K562 (cell line): ENCODE measurements around the gene SFN. TPM values are rescaled to one million over a fixed set of nuclear protein-coding genes. Genes with fewer than 3 reads are reported as not detected.

Source experiments
- ATAC-seq: fragments of 200-7000 bp; cut with Tn5 transposase; 3 replicates; pipeline ENCODE4 v1.9.1; 2020; ENCODE audit warnings: moderate library complexity
- BruUV-seq: library from RNA; stranded (reverse); fragments of 400-500 nt; replicated peaks from 2 replicates; lab custom pipeline; 2021; lab: Mats Ljungman, UMichigan
- CTCF ChIA-PET: fragments of 300-600 bp; formaldehyde crosslinking; extraction: SDS; loops from one replicate; lab custom pipeline; 2021; ENCODE audit warnings: low intra/inter-chr PET ratio; lab: Yijun Ruan, JAX
- POLR2A ChIA-PET: fragments of 300-600, 350-650 bp; sonication (Branson Sonifier 250); formaldehyde crosslinking; extraction: SDS; loops from one replicate; lab custom pipeline; 2021; ENCODE audit warnings: antibody characterized with exemption, inconsistent platforms; lab: Yijun Ruan, JAX
- DNase-seq, 4 experiments: peaks; one replicate each; pipeline versions ENCODE4 v3.0.0 to v3.0.0-alpha.2; 2011 to 2018; ENCODE audit warnings: low spot score in 3 of 4, mixed read lengths in 3 of 4; ENCODE audit errors: extremely low read depth in 1 of 4
- FAIRE-seq: peaks from 2 replicates; lab custom pipeline; 2011; peaks lifted over from hg19 to GRCh38; lab: Jason Lieb, UNC
- H2AFZ ChIP-seq: 2 replicates; pipeline ENCODE4 v1.6.0; 2011; ENCODE audit warnings: low read depth, low read length, control low read depth, inconsistent platforms
- H3K27ac ChIP-seq: fragments of 200-600 bp; 3 replicates; pipeline ENCODE4 v1.8.0; 2011; ENCODE audit warnings: low read depth, mild to moderate bottlenecking, control low read depth, inconsistent platforms, low read length, moderate library complexity, mixed read lengths; ENCODE audit errors: extremely low read depth
- H3K27me3 ChIP-seq, 2 experiments: fragments of 300-600 bp in 1 of 2; 2 replicates in 1 of 2; 3 replicates in 1 of 2; pipeline versions ENCODE4 v1.6.0 to v1.8.0; 2011; ENCODE audit warnings: inconsistent platforms in 2 of 2, low read length in 2 of 2, mild to moderate bottlenecking in 1 of 2, mixed read lengths in 1 of 2, moderate library complexity in 1 of 2; ENCODE audit not compliant: control insufficient read depth in 2 of 2, insufficient read depth in 2 of 2
- H3K36me3 ChIP-seq: fragments of 300-600 bp; 3 replicates; pipeline ENCODE4 v1.8.0; 2011; ENCODE audit warnings: mild to moderate bottlenecking, low read length, inconsistent platforms; ENCODE audit not compliant: control insufficient read depth, insufficient read depth
- H3K4me1 ChIP-seq, 2 experiments: fragments of 200-600 bp in 1 of 2; replicated peaks in 1 of 2; 2 replicates in 1 of 2; 3 replicates in 1 of 2; pipeline versions ENCODE4 v1.5.1 to v1.8.0; 2011; ENCODE audit warnings: inconsistent platforms in 2 of 2, low read length in 2 of 2, mild to moderate bottlenecking in 1 of 2, mixed read lengths in 1 of 2, moderate library complexity in 1 of 2; ENCODE audit not compliant: control insufficient read depth in 2 of 2, insufficient read depth in 2 of 2
- H3K4me2 ChIP-seq: 2 replicates; pipeline ENCODE4 v1.6.1; 2011; ENCODE audit warnings: low read length, control low read depth, inconsistent platforms, mixed read lengths; ENCODE audit not compliant: insufficient read depth
- H3K4me3 ChIP-seq: fragments of 200-600 bp; sonication (generic), shearing (Covaris generic); 2 replicates; pipeline ENCODE4 v1.5.1; 2016; ENCODE audit warnings: control low read depth, inconsistent platforms
- H3K79me2 ChIP-seq: fragments of 200-600 bp; 3 replicates; pipeline ENCODE4 v1.8.0; 2011; ENCODE audit warnings: low read length, inconsistent platforms; ENCODE audit not compliant: control insufficient read depth, insufficient read depth
- H3K9ac ChIP-seq, 2 experiments: 2 replicates each; pipeline versions ENCODE4 v1.6.0 to v1.6.1; 2011; ENCODE audit warnings: low read depth in 2 of 2, low read length in 2 of 2, control low read depth in 1 of 2, inconsistent platforms in 1 of 2, mild to moderate bottlenecking in 1 of 2, mixed read lengths in 1 of 2; ENCODE audit not compliant: insufficient read depth in 1 of 2
- H3K9me1 ChIP-seq: one replicate; pipeline ENCODE4 v1.6.0; 2011; ENCODE audit warnings: inconsistent platforms, mild to moderate bottlenecking, low read length, moderate library complexity; ENCODE audit not compliant: control insufficient read depth, insufficient read depth
- H3K9me3 ChIP-seq: replicated peaks from 2 replicates; pipeline ENCODE4 v1.5.1; 2011; ENCODE audit warnings: low read depth, low read length, inconsistent platforms; ENCODE audit not compliant: control insufficient read depth, insufficient read depth
- H4K20me1 ChIP-seq: replicated peaks from 2 replicates; pipeline ENCODE4 v1.6.1; 2011; ENCODE audit warnings: low read length, inconsistent platforms, mixed read lengths; ENCODE audit not compliant: control insufficient read depth, insufficient read depth
- AFF4 ChIP-seq: sonication (generic); formaldehyde crosslinking; IDR thresholded peaks from 2 replicates; pipeline ENCODE4 v1.8.0; 2023; ENCODE audit warnings: mild to moderate bottlenecking, missing genetic modification reagents
- FOXJ2 ChIP-seq: fragments of 200-800 bp; sonication (Bioruptor generic); IDR thresholded peaks from 2 replicates; pipeline ENCODE4 v1.6.1; 2016; ENCODE audit warnings: missing genetic modification characterization, missing compliant biosample characterization
- FUS ChIP-seq: fragments of 200-400 bp; formaldehyde crosslinking; optimal IDR thresholded peaks from 2 replicates; pipeline ENCODE3; 2017; ENCODE audit warnings: low read depth, low read length
- KAT7 ChIP-seq: sonication (generic); formaldehyde crosslinking; IDR thresholded peaks from 2 replicates; pipeline ENCODE4 v1.8.0; 2022; ENCODE audit warnings: missing genetic modification reagents, mild to moderate bottlenecking, borderline replicate concordance
- NBN ChIP-seq: fragments of 450-650 bp; IDR thresholded peaks from 2 replicates; pipeline ENCODE4 v1.6.1; 2016; ENCODE audit warnings: low read depth, mild to moderate bottlenecking
- ZNF347 ChIP-seq: fragments of 450-650 bp; formaldehyde crosslinking; IDR thresholded peaks from 2 replicates; pipeline ENCODE4 v1.4.0; 2020; ENCODE audit warnings: low read depth, mild to moderate bottlenecking, moderate library complexity
- ZNF436 ChIP-seq: fragments of 250-450, 450-650 bp; sonication (Bioruptor Pico); formaldehyde crosslinking; IDR thresholded peaks from 2 replicates; pipeline ENCODE4 v1.7.0; 2020; ENCODE audit warnings: mild to moderate bottlenecking
- WGBS: fragments of 100-300 bp; shearing (Covaris generic); methylation state at CpG from one replicate; pipeline ENCODE4 v1.1.6; 2016; ENCODE audit warnings: low coverage, mixed read lengths; ENCODE audit not compliant: insufficient coverage; ENCODE audit errors: missing lambda C conversion rate; 5-methylcytosine and 5-hydroxymethylcytosine counted together
- in situ Hi-C: fragments of 300-500 bp; cut with MboI; formaldehyde crosslinking; loops from 4 replicates; pipeline ENCODE4 v1.15.0; 2018; ENCODE audit warnings: inconsistent platforms, mixed read lengths
- intact Hi-C: fragments of 100-400 bp; cut with micrococcal nuclease; formaldehyde crosslinking; loops from 2 replicates; pipeline ENCODE4 v1.14.2; 2022
- polyA plus RNA-seq, 8 experiments: library from polyadenylated mRNA; depleted of rRNA in 4 of 8; stranded (reverse) in 5 of 8; unstranded in 3 of 8; fragments of >200 nt; fragmentation: Nextera tagmentation in 2 of 8; fragmentation: Illumina TruSeq in 1 of 8; extraction: Ambion mirVana in 2 of 8; extraction: Trizol in 1 of 8; gene quantifications; 2 replicates each; pipeline versions ENCODE4 v1.2.1 to v1.2.3, GENCODE V29; 2011 to 2014; ENCODE audit warnings: inconsistent platforms in 1 of 8, missing spikeins in 1 of 8
- total RNA-seq, 7 experiments: library from RNA; depleted of rRNA in 6 of 7; stranded (reverse); fragments of >200 nt in 6 of 7; fragmentation: Illumina TruSeq in 2 of 7; extraction: Trizol in 2 of 7; gene quantifications; 2 replicates each; pipeline versions ENCODE4 v1.2.1 to v1.2.3, GENCODE V29; 2011 to 2021; ENCODE audit warnings: low replicate concordance in 1 of 7
- TF ChIP-seq, protein P1 (sequence below): fragments of 250-450 bp; sonication (Bioruptor Pico); IDR thresholded peaks from 2 replicates; pipeline ENCODE4 v1.8.0; 2022; ENCODE audit warnings: moderate library complexity, mild to moderate bottlenecking, inconsistent platforms

SFN gene
- total and polyA plus RNA-seq, 9 of the 15 experiments (the other 6 are each of a cell fraction or from before 2014, with no cell fraction given) = 0.10 to 3.8 (median 2.0) TPM

- DNase-seq = no peak
- Histone ChIP-seq H3K79me2 (peaks cover 28% of the 10 kb centered on the region), H3K4me3 (no peak overlapping the region), H3K9me3 (no peaks in the 10 kb centered on the region), H3K36me3 (peaks cover 58% of the 10 kb centered on the region), H3K27me3 (no peaks in the 10 kb centered on the region; a peak in 1 of 5 replicates), H4K20me1 (peaks cover 1% of the 10 kb centered on the region; the same call in 1 of the 2 replicates), H3K4me1 (peaks cover 12 to 24% of the 10 kb centered on the region in 2 experiments), H3K27ac (no peak overlapping the region), H3K9me1 (no peaks in the 10 kb centered on the region), H3K9ac (peak overlapping the region in 1 of 2 experiments; percentile 50; a peak in 1 of 4 replicates), H2AFZ (no peak overlapping the region), H3K4me2 (no peak overlapping the region)
- ATAC-seq = no peak
- FAIRE-seq = no peak
- BruUV-seq = no TSS peak
- no peak for TF ChIP-seq FUS
- TF ChIP-seq NBN = no peak
- no peak for TF ChIP-seq AFF4 (CRISPR knock-in tag)
- TF ChIP-seq ZNF347 = no peak
- TF ChIP-seq FOXJ2 (tag) = no peak
- TF ChIP-seq KAT7 (CRISPR knock-in tag) = no peak
- no peak for TF ChIP-seq ZNF436 (CRISPR knock-in tag)
- TF ChIP-seq, protein P1, sequence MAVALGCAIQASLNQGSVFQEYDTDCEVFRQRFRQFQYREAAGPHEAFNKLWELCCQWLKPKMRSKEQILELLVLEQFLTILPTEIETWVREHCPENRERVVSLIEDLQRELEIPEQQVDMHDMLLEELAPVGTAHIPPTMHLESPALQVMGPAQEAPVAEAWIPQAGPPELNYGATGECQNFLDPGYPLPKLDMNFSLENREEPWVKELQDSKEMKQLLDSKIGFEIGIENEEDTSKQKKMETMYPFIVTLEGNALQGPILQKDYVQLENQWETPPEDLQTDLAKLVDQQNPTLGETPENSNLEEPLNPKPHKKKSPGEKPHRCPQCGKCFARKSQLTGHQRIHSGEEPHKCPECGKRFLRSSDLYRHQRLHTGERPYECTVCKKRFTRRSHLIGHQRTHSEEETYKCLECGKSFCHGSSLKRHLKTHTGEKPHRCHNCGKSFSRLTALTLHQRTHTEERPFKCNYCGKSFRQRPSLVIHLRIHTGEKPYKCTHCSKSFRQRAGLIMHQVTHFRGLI (CRISPR knock-in tag) = no peak
- in situ Hi-C loops = no loop called here
- intact Hi-C loops = no loop called here
- WGBS = 95% methylated on average over 13 of the region's 13 CpGs
- ChIA-PET CTCF (no interaction called here), POLR2A (no interaction called here)
Measured at GRCh38 chr1:26894263-26894662, 31.3 kb downstream of the SFN start.
